Vagina (tissue), 2 donors: ENCODE measurements around the gene NAT9. TPM values are rescaled to one million over a fixed set of nuclear protein-coding genes. Genes with fewer than 3 reads are reported as not detected.

Experiments
- DNase-seq, 2 donors: peaks; one replicate each; pipeline ENCODE4 v3.0.0-alpha.2; 2017; ENCODE audit errors: extremely low spot score in 2 of 2
- H3K27ac ChIP-seq: fragments of 200-600 bp; sonication (generic); one replicate; pipeline ENCODE4 v1.5.1; 2019
- H3K27me3 ChIP-seq: fragments of 200-600 bp; sonication (generic); one replicate; pipeline ENCODE4 v1.5.1; 2019
- H3K36me3 ChIP-seq, 2 donors: fragments of 200-600 bp; sonication (generic); one replicate each; pipeline ENCODE4 v1.5.1; 2017 to 2019
- H3K4me1 ChIP-seq: fragments of 200-600 bp; sonication (generic); one replicate; pipeline ENCODE4 v1.5.1; 2019
- H3K4me3 ChIP-seq, 2 donors: fragments of 200-600 bp; sonication (generic); 1 replicate in 1 of 2; 2 replicates in 1 of 2; pipeline ENCODE4 v1.5.1; 2016 to 2019
- H3K9me3 ChIP-seq: fragments of 200-600 bp; sonication (generic); one replicate; pipeline ENCODE4 v1.5.1; 2019
- POLR2A ChIP-seq, 2 donors: fragments of 450-650 bp; IDR thresholded peaks; one replicate each; pipeline ENCODE4 v1.6.1; 2017; ENCODE audit warnings: antibody characterized with exemption in 2 of 2, mild to moderate bottlenecking in 2 of 2, moderate library complexity in 2 of 2
- POLR2AphosphoS5 ChIP-seq, 2 donors: sonication (generic); formaldehyde crosslinking; IDR thresholded peaks; one replicate each; pipeline ENCODE4 v1.9.0; 2017; ENCODE audit warnings: antibody characterized with exemption in 2 of 2, mild to moderate bottlenecking in 2 of 2, low read depth in 1 of 2; ENCODE audit not compliant: insufficient read depth in 1 of 2
- intact Hi-C: fragments of 100-400 bp; cut with DNase I; formaldehyde crosslinking; loops from one replicate; pipeline ENCODE4 v1.15.1; 2023
- total RNA-seq: library from RNA; depleted of rRNA; stranded (reverse); fragments of >200 nt; gene quantifications from one replicate; pipeline ENCODE4 v1.2.3, GENCODE V29; 2016
- TF ChIP-seq, protein P1 (sequence below), 3 experiments: fragments of 450-650 bp in 2 of 3; fragments of 200-600 bp in 1 of 3; sonication (generic) in 1 of 3; IDR thresholded peaks; one replicate each; pipeline ENCODE4 v1.5.1; 2017 to 2019; ENCODE audit warnings: antibody characterized with exemption in 3 of 3, mild to moderate bottlenecking in 2 of 3, moderate library complexity in 2 of 3

NAT9 gene
- total RNA-seq, 1 donor from 2014 or later = 28.5 TPM

DNA sequence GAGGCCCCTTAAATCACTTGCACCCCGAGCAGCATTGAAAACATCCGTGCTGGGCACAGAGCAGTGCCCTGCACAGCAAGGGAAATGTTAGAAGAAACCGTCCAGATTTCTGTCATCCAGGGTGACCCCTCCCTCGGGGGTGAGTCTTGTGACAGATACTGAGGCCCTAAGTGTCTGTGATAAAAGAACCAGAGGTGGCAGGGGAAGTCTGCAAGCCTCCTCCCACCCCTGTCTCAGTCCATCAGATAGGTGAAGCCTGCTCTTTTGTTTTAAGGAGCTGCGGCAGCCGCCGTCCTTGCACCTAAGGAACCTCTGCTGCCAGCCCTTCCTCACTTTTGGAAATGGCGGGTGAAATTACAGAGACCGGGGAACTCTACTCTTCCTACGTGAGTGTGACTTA lies 845 bp upstream of the NAT9 start:
- H3K27me3 ChIP-seq = no peaks in the 10 kb centered on the region
- H3K27ac ChIP-seq = no peak overlapping the region
- H3K4me1 ChIP-seq = peaks cover 25% of the 10 kb centered on the region
- H3K36me3 ChIP-seq = peaks cover 0 to 16% of the 10 kb centered on the region in 2 donors
- no peaks in the 10 kb centered on the region for H3K9me3 ChIP-seq
- TF ChIP-seq, protein P1, sequence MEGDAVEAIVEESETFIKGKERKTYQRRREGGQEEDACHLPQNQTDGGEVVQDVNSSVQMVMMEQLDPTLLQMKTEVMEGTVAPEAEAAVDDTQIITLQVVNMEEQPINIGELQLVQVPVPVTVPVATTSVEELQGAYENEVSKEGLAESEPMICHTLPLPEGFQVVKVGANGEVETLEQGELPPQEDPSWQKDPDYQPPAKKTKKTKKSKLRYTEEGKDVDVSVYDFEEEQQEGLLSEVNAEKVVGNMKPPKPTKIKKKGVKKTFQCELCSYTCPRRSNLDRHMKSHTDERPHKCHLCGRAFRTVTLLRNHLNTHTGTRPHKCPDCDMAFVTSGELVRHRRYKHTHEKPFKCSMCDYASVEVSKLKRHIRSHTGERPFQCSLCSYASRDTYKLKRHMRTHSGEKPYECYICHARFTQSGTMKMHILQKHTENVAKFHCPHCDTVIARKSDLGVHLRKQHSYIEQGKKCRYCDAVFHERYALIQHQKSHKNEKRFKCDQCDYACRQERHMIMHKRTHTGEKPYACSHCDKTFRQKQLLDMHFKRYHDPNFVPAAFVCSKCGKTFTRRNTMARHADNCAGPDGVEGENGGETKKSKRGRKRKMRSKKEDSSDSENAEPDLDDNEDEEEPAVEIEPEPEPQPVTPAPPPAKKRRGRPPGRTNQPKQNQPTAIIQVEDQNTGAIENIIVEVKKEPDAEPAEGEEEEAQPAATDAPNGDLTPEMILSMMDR (IDR thresholded peaks at IDR 0.05) = no peak
- TF ChIP-seq POLR2A (IDR thresholded peaks at IDR 0.05) = no peak
- TF ChIP-seq POLR2AphosphoS5 (IDR thresholded peaks at IDR 0.05; ENCODE audit: insufficient read depth in 1 of 2, low read depth in 1 of 2) = no peak
- H3K4me3 ChIP-seq = peak overlapping the region; percentile 71 to 86
- DNase-seq = no peak
- intact Hi-C loops = no loop called here

DNA sequence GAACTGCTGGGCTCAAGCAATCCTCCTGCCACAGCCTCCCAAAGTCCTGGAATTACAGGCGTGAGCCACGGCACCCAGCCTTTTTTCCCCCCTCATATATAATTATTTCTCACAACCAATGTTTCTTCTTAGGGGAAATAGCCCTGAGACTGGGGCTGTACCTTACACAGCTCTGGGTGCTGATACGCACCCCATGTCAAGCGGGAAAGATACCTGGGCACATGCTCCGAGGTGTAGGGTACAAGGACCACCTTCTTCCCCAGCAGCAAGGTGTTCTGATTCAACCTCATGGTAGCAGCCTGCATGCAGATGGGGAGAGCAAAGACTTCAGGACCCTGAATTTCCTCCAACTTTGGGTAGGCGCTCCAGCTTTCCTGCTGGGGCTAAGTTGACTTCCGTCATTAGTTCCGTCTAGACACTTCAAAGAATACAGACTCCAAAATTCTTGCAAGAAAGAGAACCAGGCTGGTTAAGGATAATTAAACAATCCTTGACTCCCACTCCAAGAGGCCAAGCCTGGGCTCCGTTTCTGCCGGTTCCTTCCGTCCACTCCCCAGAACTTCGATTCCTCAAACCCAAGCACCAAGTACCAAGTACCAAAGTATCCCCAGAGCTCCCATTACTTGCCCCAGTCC lies 619 bp downstream of the NAT9 start:
- Histone ChIP-seq H3K36me3 (peaks cover 0 to 28% of the 10 kb centered on the region in 2 donors), H3K27ac (peak overlapping the region; percentile 54), H3K9me3 (no peaks in the 10 kb centered on the region), H3K27me3 (no peaks in the 10 kb centered on the region), H3K4me3 (peak overlapping the region; percentile 71 to 86), H3K4me1 (peaks cover 25% of the 10 kb centered on the region)
- intact Hi-C loops = no loop called here
- no peak for DNase-seq
- TF ChIP-seq, protein P1 (IDR thresholded peaks at IDR 0.05) = no peak
- TF ChIP-seq POLR2AphosphoS5 (IDR thresholded peaks at IDR 0.05; ENCODE audit: insufficient read depth in 1 of 2, low read depth in 1 of 2) = no peak
- TF ChIP-seq POLR2A (IDR thresholded peaks at IDR 0.05) = no peak

DNA sequence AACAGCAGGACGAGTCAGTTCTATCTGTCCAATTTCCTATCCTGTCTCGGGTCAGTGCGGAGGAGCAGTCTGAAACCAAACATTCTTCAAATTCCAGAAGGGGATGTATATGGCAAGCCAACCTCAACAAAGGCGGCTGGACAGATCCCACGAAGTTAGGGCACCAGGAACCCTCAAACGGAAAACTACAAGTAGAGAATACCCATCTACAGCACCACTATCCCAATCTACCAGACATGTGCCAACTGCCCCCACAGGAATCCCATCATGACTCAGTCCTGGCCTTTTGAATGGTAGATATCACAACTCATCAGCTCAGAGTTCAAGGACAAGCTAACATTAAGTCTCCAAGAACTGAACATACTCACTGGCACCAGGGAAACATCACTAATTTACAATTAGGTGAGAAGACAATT lies 2.3 kb downstream of the NAT9 start:
- no peak for DNase-seq
- Histone ChIP-seq H3K27ac (no peak overlapping the region), H3K27me3 (no peaks in the 10 kb centered on the region), H3K36me3 (peaks cover 0 to 39% of the 10 kb centered on the region in 2 donors), H3K9me3 (no peaks in the 10 kb centered on the region), H3K4me3 (no peak overlapping the region), H3K4me1 (peaks cover 33% of the 10 kb centered on the region)
- TF ChIP-seq, protein P1 (IDR thresholded peaks at IDR 0.05) = no peak
- TF ChIP-seq POLR2AphosphoS5 (IDR thresholded peaks at IDR 0.05; ENCODE audit: insufficient read depth in 1 of 2, low read depth in 1 of 2) = no peak
- no peak for TF ChIP-seq POLR2A (IDR thresholded peaks at IDR 0.05)
- intact Hi-C loops = no loop called here

DNA sequence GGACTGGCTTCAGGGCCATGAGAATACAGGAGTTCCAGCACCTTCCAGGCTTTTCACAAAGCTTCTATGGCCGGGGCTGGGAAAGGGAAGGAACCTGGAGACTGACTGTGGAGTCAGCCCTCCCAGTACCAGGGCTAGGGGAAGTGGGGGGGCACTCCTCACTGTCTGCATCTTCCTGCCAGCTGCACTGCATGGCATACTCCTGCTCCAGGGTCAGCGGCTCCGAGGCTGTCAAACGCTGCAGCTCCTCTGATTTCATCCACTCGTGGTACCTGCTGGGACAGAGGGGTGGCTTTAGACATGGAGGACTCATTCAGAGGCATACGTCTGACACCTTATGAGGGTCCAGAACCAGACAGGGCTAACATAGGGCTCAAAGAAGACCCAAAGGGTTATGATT lies 2.7 kb downstream of the NAT9 start:
- H3K27me3 ChIP-seq = no peaks in the 10 kb centered on the region
- intact Hi-C loops = no loop called here
- H3K4me3 ChIP-seq = no peak overlapping the region
- TF ChIP-seq POLR2A (IDR thresholded peaks at IDR 0.05) (no peak), POLR2AphosphoS5 (IDR thresholded peaks at IDR 0.05; ENCODE audit: insufficient read depth in 1 of 2, low read depth in 1 of 2) (no peak)
- TF ChIP-seq, protein P1 (IDR thresholded peaks at IDR 0.05) = no peak
- peaks cover 34% of the 10 kb centered on the region for H3K4me1 ChIP-seq
- peaks cover 0 to 41% of the 10 kb centered on the region in 2 donors for H3K36me3 ChIP-seq
- H3K9me3 ChIP-seq = no peaks in the 10 kb centered on the region
- H3K27ac ChIP-seq = no peak overlapping the region
- no peak for DNase-seq

DNA sequence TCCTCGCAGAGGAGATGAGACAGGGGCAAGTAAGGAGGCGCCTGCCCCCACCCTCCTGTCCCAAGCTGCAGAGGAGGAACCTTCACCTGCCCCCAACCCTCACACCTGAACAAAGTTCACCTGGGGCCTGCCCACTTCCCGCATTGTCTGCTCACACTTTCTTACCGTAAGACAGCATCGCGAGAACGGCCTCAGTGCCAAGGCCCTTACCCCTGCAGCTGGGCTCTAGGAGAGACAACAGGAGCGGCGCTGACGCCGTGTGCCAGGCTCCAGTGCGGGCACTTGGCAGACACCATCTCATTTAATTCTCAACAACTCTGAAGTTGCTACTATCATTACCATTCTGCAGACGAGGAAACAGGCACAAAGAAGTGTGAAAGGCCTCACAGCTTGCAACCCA lies 4.1 kb downstream of the NAT9 start:
- no peaks in the 10 kb centered on the region for H3K27me3 ChIP-seq
- intact Hi-C loops = no loop called here
- no peak overlapping the region for H3K27ac ChIP-seq
- H3K9me3 ChIP-seq = no peaks in the 10 kb centered on the region
- H3K4me3 ChIP-seq = no peak overlapping the region
- no peak for DNase-seq
- H3K36me3 ChIP-seq = peaks cover 0 to 41% of the 10 kb centered on the region in 2 donors
- TF ChIP-seq, protein P1 (IDR thresholded peaks at IDR 0.05) = no peak
- no peak for TF ChIP-seq POLR2A (IDR thresholded peaks at IDR 0.05)
- TF ChIP-seq POLR2AphosphoS5 (IDR thresholded peaks at IDR 0.05; ENCODE audit: insufficient read depth in 1 of 2, low read depth in 1 of 2) = no peak
- peaks cover 41% of the 10 kb centered on the region for H3K4me1 ChIP-seq
